Progenitor cell of endocrine pancreas (in vitro differentiated cells): ENCODE data around the gene COL19A1. TPM values are rescaled to one million over a fixed set of nuclear protein-coding genes. Genes with fewer than 3 reads are reported as not detected.

Experiments used
- DNase-seq: peaks from one replicate; pipeline ENCODE4 v3.0.0; 2021; ENCODE audit warnings: low spot score; ENCODE audit not compliant: unreplicated experiment
- H3K27ac Mint-ChIP-seq: 2 replicates; pipeline ENCODE4 v1.8.0; 2021; ENCODE audit warnings: mild to moderate bottlenecking, moderate library complexity, mixed read lengths
- H3K27me3 Mint-ChIP-seq: 2 replicates; pipeline ENCODE4 v1.8.0; 2021; ENCODE audit warnings: mixed read lengths
- H3K36me3 Mint-ChIP-seq: 2 replicates; pipeline ENCODE4 v1.8.0; 2022; ENCODE audit warnings: mixed read lengths; ENCODE audit not compliant: insufficient read depth
- H3K4me1 Mint-ChIP-seq: 2 replicates; pipeline ENCODE4 v1.8.0; 2021; ENCODE audit warnings: low read depth, mixed read lengths
- H3K4me3 Mint-ChIP-seq: 2 replicates; pipeline ENCODE4 v1.8.0; 2021; ENCODE audit warnings: low read depth, mild to moderate bottlenecking, moderate library complexity, mixed read lengths
- H3K9me3 Mint-ChIP-seq: 2 replicates; pipeline ENCODE4 v1.8.0; 2021; ENCODE audit warnings: low read depth, mixed read lengths
- total RNA-seq: library from RNA; stranded (reverse); gene quantifications from 2 replicates; pipeline ENCODE4 v1.2.1, GENCODE V29; 2021
- TF ChIP-seq, protein P1 (sequence below): fragments of 200-600 bp; sonication (generic); IDR thresholded peaks from one replicate; pipeline ENCODE4 v1.5.0; 2021; ENCODE audit warnings: antibody characterized with exemption, mild to moderate bottlenecking; ENCODE audit not compliant: unreplicated experiment

COL19A1 gene
- total RNA-seq, 1 donor from 2014 or later = 2.3 TPM

DNA sequence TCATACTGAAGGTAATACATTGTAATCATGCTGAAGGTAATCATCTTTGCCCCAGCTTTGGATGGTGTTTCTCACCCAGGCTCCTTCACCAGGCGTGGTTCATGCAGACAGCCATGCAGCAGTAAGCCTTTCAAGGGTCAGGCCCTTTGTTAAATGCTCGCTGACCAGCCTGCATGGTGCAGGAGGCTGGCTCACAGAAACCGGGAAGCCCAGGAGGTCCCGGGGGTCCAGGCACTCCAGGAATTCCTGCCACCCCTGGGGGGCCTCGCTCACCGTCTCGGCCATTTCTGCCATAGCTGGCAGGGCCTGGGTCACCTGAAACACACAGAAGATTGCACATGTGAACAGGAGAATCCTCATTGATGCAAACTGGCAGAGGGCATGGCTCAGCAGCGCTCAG lies 350.4 kb downstream of the COL19A1 start:
- no peaks in the 10 kb centered on the region for H3K27me3 Mint-ChIP-seq
- H3K4me3 Mint-ChIP-seq = no peak overlapping the region
- H3K4me1 Mint-ChIP-seq = peaks cover 8% of the 10 kb centered on the region
- H3K9me3 Mint-ChIP-seq = no peaks in the 10 kb centered on the region
- no peak for DNase-seq
- H3K36me3 Mint-ChIP-seq = no peaks in the 10 kb centered on the region
- TF ChIP-seq, protein P1, sequence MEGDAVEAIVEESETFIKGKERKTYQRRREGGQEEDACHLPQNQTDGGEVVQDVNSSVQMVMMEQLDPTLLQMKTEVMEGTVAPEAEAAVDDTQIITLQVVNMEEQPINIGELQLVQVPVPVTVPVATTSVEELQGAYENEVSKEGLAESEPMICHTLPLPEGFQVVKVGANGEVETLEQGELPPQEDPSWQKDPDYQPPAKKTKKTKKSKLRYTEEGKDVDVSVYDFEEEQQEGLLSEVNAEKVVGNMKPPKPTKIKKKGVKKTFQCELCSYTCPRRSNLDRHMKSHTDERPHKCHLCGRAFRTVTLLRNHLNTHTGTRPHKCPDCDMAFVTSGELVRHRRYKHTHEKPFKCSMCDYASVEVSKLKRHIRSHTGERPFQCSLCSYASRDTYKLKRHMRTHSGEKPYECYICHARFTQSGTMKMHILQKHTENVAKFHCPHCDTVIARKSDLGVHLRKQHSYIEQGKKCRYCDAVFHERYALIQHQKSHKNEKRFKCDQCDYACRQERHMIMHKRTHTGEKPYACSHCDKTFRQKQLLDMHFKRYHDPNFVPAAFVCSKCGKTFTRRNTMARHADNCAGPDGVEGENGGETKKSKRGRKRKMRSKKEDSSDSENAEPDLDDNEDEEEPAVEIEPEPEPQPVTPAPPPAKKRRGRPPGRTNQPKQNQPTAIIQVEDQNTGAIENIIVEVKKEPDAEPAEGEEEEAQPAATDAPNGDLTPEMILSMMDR = no peak
- H3K27ac Mint-ChIP-seq = no peak overlapping the region

DNA sequence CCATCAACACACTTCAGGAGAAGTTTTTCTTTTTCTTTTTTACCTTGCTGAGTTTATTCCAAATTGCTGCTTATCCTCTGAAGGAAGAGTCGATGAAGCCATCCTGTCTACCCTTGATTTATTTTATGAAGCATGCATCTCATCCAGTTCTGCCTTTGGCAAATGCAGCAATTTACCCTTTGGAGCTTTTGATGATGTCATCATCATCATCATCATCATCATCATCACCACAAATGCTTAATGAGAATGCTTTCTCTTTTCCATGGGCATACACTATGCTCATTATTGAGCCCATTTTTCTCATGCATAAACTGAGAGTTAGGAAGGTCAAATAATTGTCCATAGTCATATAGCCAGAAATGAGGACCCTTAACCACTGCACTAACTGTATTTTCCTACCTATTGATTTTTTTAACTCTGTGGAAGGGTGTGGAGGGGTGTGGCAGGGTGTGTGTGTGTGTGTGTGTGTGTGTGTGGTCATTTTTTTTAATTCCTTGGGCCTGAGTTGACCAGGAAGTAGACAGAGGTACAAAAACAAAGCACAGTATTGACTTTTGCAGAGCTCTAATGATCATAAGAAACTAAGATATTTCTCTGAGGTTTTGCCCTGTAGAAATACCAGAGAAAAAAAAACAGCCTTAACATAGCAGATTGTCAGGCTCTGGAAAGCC lies 353.7 kb downstream of the COL19A1 start:
- Mint-ChIP-seq H3K27me3 (no peaks in the 10 kb centered on the region), H3K36me3 (no peaks in the 10 kb centered on the region), H3K4me1 (peaks cover 6% of the 10 kb centered on the region), H3K9me3 (no peaks in the 10 kb centered on the region), H3K27ac (no peak overlapping the region), H3K4me3 (no peak overlapping the region)
- no peak for DNase-seq
- TF ChIP-seq, protein P1 = no peak

DNA sequence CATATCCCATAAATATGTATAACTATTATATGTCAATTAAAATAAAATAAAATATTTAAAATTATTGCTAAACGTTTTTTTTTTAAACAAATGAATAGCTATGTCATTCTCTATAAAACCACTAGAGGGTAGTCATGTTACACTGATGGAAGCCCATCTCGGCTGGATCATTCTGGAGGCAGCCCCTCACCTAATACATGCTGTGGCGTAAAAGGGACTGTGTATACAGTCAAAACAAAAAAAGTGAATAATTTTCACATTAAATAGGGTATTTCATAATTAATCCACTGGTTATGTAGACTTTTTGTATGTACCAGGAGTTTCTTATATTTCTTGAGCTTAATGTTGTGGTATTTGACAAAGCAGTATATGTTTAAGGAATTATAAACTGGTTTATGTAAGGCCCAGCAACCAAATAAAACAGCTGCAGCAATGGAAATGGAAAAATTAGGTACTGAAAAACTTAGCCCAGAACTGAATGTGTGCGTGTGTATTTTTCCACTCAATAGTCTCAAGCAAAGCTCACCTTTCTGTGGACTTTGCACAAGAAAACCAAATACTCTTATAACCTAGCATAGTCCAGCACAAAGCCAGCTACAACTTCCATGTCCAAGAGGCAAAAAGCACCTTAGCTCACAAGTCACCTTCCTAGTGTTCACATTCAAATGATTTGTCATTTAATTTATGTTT lies 354.8 kb downstream of the COL19A1 start:
- Mint-ChIP-seq H3K36me3 (no peaks in the 10 kb centered on the region), H3K27ac (no peak overlapping the region), H3K9me3 (no peaks in the 10 kb centered on the region), H3K4me3 (no peak overlapping the region), H3K4me1 (peaks cover 9% of the 10 kb centered on the region), H3K27me3 (no peaks in the 10 kb centered on the region)
- TF ChIP-seq, protein P1 = peak; percentile 88
- DNase-seq = no peak

DNA sequence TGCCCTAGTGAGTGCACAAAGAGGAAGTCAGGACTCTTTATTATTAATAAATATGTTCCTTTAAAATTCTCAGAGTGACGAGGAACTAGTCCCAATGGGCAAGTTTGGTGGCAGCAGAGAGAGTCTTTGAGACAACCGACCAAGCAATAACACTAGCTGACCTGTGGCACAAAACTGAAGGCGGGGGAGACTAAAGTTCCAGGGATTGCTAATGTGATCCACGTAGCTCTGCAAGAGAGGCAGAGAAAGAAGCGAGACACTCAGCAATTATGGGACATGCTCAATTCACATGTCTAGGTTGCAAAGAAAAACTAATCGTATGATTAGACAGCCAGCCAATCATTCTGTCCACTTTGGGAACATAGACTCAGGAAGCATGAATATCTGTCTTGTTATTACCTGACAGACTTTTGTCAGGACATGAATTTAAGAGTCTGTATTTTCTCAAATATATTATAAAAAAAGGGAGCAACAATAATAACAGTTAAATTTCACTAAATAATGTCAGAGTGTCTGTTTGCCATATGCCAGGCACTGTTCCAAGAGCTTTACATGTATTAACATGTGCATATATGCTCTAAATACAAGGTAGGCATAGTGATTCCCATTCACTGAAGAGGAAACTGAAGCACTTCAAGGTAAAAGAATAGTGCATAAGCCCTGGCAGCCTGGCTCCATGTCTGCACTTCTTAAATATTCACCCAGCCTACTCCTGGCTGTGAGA lies 355.5 kb downstream of the COL19A1 start:
- DNase-seq = no peak
- Mint-ChIP-seq H3K27ac (no peak overlapping the region), H3K36me3 (no peaks in the 10 kb centered on the region), H3K4me1 (peaks cover 9% of the 10 kb centered on the region), H3K27me3 (no peaks in the 10 kb centered on the region), H3K4me3 (no peak overlapping the region), H3K9me3 (no peaks in the 10 kb centered on the region)
- TF ChIP-seq, protein P1 = no peak

DNA sequence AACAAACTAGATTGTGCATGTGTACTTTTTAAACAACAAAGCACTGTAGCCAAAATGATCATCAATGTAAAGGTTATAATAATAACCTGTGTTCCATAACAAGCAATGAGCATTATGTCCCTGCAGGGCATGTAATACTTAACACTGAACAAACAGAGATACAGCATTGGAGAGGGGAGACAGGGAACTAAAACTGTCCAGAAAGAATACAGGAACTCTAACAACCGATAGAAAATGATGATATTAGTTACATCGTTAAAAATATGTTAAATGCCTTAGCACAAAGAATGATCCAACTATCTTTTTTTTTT lies 356.0 kb downstream of the COL19A1 start:
- no peak for DNase-seq
- Mint-ChIP-seq H3K27ac (no peak overlapping the region), H3K27me3 (no peaks in the 10 kb centered on the region), H3K4me1 (peaks cover 9% of the 10 kb centered on the region), H3K9me3 (no peaks in the 10 kb centered on the region), H3K36me3 (no peaks in the 10 kb centered on the region), H3K4me3 (no peak overlapping the region)
- TF ChIP-seq, protein P1 = no peak
